Fibroblast of skin of scalp (primary cell): ENCODE measurements around the gene SPDYE2.
"Not testable (repeated sequence)": the region's sequence is repeated elsewhere in the genome, so short reads cannot be mapped to it uniquely, and the experiment has no call there.

ENCODE experiments used
- DNase-seq: peaks from one replicate; pipeline ENCODE4 v3.0.0-alpha.2; 2013

The SPDYE2 gene

GRCh38 chr7:102542083-102542482, 8.9 kb upstream of the SPDYE2 start:
- not testable (repeated sequence) for DNase-seq

GRCh38 chr7:102542771-102543170, 8.3 kb upstream of the SPDYE2 start:
- not testable (repeated sequence) for DNase-seq

- not testable (repeated sequence) for DNase-seq
These were observed 7.4 kb upstream of the SPDYE2 start, which contains the start of gene UPK3BL2 for GRCh38 chr7:102543596-102543995. TSS of gene UPK3BL2 (minus strand) at chr7:102543696. CDS start at chr7:102543636, 60 bp downstream.

- not testable (repeated sequence) for DNase-seq
These were observed 6.7 kb upstream of the SPDYE2 start for GRCh38 chr7:102544372-102544771.

GRCh38 chr7:102545288-102545687, 5.7 kb upstream of the SPDYE2 start:
- not testable (repeated sequence) for DNase-seq

- not testable (repeated sequence) for DNase-seq
These were observed 4.7 kb upstream of the SPDYE2 start for GRCh38 chr7:102546353-102546752.

GRCh38 chr7:102568620-102569019, 17.6 kb downstream of the SPDYE2 start:
- not testable (repeated sequence) for DNase-seq

GRCh38 chr7:102572261-102573239, 21.5 kb downstream of the SPDYE2 start, which contains the start of gene POLR2J3:
TSS of gene POLR2J3 (minus strand) at chr7:102572583. CDS start at chr7:102572521, 62 bp downstream.
- DNase-seq: peak; percentile 94

- not testable (repeated sequence) for DNase-seq
These were observed 23.6 kb downstream of the SPDYE2 start for GRCh38 chr7:102574607-102575006.

GRCh38 chr7:102576363-102576762, 25.3 kb downstream of the SPDYE2 start:
- DNase-seq: not testable (repeated sequence)

- not testable (repeated sequence) for DNase-seq
These were observed 26.6 kb downstream of the SPDYE2 start for GRCh38 chr7:102577315-102578240.

- not testable (repeated sequence) for DNase-seq
These were observed 27.5 kb downstream of the SPDYE2 start for GRCh38 chr7:102578486-102578885.

- not testable (repeated sequence) for DNase-seq
These were observed 30.7 kb downstream of the SPDYE2 start for GRCh38 chr7:102581722-102582121.

GRCh38 chr7:102583495-102583894, 32.5 kb downstream of the SPDYE2 start:
- DNase-seq: not testable (repeated sequence)

- not testable (repeated sequence) for DNase-seq
These were observed 38.8 kb downstream of the SPDYE2 start for GRCh38 chr7:102589857-102590256.

GRCh38 chr7:102592477-102593019, 41.5 kb downstream of the SPDYE2 start:
- not testable (repeated sequence) for DNase-seq

- DNase-seq: not testable (repeated sequence)
These were observed 42.8 kb downstream of the SPDYE2 start for GRCh38 chr7:102593637-102594334.

- DNase-seq: not testable (repeated sequence)
These were observed 45.0 kb downstream of the SPDYE2 start for GRCh38 chr7:102596036-102596435.

- DNase-seq: not testable (repeated sequence)
These were observed 48.7 kb downstream of the SPDYE2 start for GRCh38 chr7:102599699-102600098.

GRCh38 chr7:102602317-102602716, 51.3 kb downstream of the SPDYE2 start:
- DNase-seq: not testable (repeated sequence)

- not testable (repeated sequence) for DNase-seq
These were observed 53.6 kb downstream of the SPDYE2 start for GRCh38 chr7:102604431-102605145.
